Suprapubic skin (tissue), 3 donors: ENCODE data around the gene ADAMTS9.

Experiments used
- CTCF ChIP-seq, 2 donors: fragments of 200-600 bp in 1 of 2; fragments of 450-650 bp in 1 of 2; sonication (generic) in 1 of 2; IDR thresholded peaks; one replicate each; pipeline ENCODE4 v1.5.1; 2016 to 2019; ENCODE audit warnings: antibody characterized with exemption in 2 of 2, mild to moderate bottlenecking in 1 of 2, moderate library complexity in 1 of 2
- EP300 ChIP-seq: sonication (generic); formaldehyde crosslinking; IDR thresholded peaks from one replicate; pipeline ENCODE4 v1.6.1; 2017; ENCODE audit warnings: antibody characterized with exemption
- POLR2A ChIP-seq, 2 donors: fragments of 450-650 bp; IDR thresholded peaks; one replicate each; pipeline ENCODE4 v1.6.1; 2017; ENCODE audit warnings: antibody characterized with exemption in 2 of 2, mild to moderate bottlenecking in 2 of 2, moderate library complexity in 2 of 2

- TF ChIP-seq CTCF (IDR thresholded peaks at IDR 0.05), result no peak
- no peak for TF ChIP-seq POLR2A (IDR thresholded peaks at IDR 0.05)
- TF ChIP-seq EP300, result no peak
Observed at GRCh38 chr3:64566859-64567258, 120.9 kb downstream of the ADAMTS9 start.
